CD14-positive monocyte (primary cell): Measurements from ENCODE around the gene WWTR1. TPM values are rescaled to one million over a fixed set of nuclear protein-coding genes. Genes with fewer than 3 reads are reported as not detected.
A peak's percentile ranks its signal among the peaks of the same experiment; 100 is the strongest.

Source experiments
- DNase-seq, 3 donors: peaks; one replicate each; pipeline ENCODE4 v3.0.0-alpha.2; 2011 to 2022
- H2AFZ ChIP-seq: 2 replicates; pipeline ENCODE4 v1.6.0; 2012; ENCODE audit warnings: mild to moderate bottlenecking, low read depth, low read length, inconsistent platforms; ENCODE audit not compliant: insufficient read depth, poor library complexity, severe bottlenecking
- H3K27ac ChIP-seq, 2 donors: 1 replicate in 1 of 2; 2 replicates in 1 of 2; pipeline ENCODE4 v1.5.1; 2012 to 2013; ENCODE audit warnings: low read length in 2 of 2, control low read depth in 1 of 2, inconsistent platforms in 1 of 2, low read depth in 1 of 2, mild to moderate bottlenecking in 1 of 2
- H3K27me3 ChIP-seq, 2 donors: one replicate each; pipeline versions ENCODE4 v1.6.0 to v1.6.1; 2011 to 2013; ENCODE audit warnings: low read length in 2 of 2; ENCODE audit not compliant: control insufficient read depth in 2 of 2, insufficient read depth in 2 of 2
- H3K36me3 ChIP-seq, 2 donors: replicated peaks in 1 of 2; 1 replicate in 1 of 2; 2 replicates in 1 of 2; pipeline versions ENCODE4 v1.5.1 to v1.6.1; 2012 to 2013; ENCODE audit warnings: low read length in 2 of 2, control low read depth in 1 of 2, inconsistent platforms in 1 of 2, mild to moderate bottlenecking in 1 of 2; ENCODE audit not compliant: insufficient read depth in 2 of 2, control insufficient read depth in 1 of 2
- H3K4me1 ChIP-seq, 2 donors: 1 replicate in 1 of 2; 2 replicates in 1 of 2; pipeline versions ENCODE4 v1.5.1 to v1.6.1; 2012 to 2013; ENCODE audit warnings: low read length in 2 of 2, control low read depth in 1 of 2, inconsistent platforms in 1 of 2, mild to moderate bottlenecking in 1 of 2, moderate library complexity in 1 of 2; ENCODE audit not compliant: insufficient read depth in 2 of 2, control insufficient read depth in 1 of 2
- H3K4me2 ChIP-seq: replicated peaks from 2 replicates; pipeline ENCODE3; 2012; ENCODE audit warnings: low read length, moderate library complexity, mild to moderate bottlenecking; ENCODE audit not compliant: poor library complexity, severe bottlenecking; ENCODE audit errors: extremely low read depth
- H3K4me3 ChIP-seq, 3 experiments: fragments of 200-600 bp in 1 of 3; sonication (generic) in 1 of 3; replicated peaks in 1 of 3; 1 replicate in 2 of 3; 2 replicates in 1 of 3; pipeline ENCODE4 v1.5.1; 2011 to 2013; ENCODE audit warnings: low read length in 3 of 3, mild to moderate bottlenecking in 3 of 3, control low read depth in 2 of 3, low read depth in 2 of 3, inconsistent platforms in 1 of 3, moderate library complexity in 1 of 3
- H3K79me2 ChIP-seq: 2 replicates; pipeline ENCODE4 v1.6.0; 2012; ENCODE audit warnings: mild to moderate bottlenecking, control low read depth, inconsistent platforms, low read length, moderate library complexity; ENCODE audit not compliant: insufficient read depth
- H3K9ac ChIP-seq: 2 replicates; pipeline ENCODE4 v1.6.0; 2017; ENCODE audit warnings: low read length, mild to moderate bottlenecking; ENCODE audit not compliant: insufficient read depth, poor library complexity, severe bottlenecking
- H3K9me3 ChIP-seq, 2 donors: replicated peaks in 1 of 2; 1 replicate in 1 of 2; 2 replicates in 1 of 2; pipeline versions ENCODE4 v1.5.1 to v1.6.1; 2012 to 2013; ENCODE audit warnings: low read length in 2 of 2, control low read depth in 1 of 2; ENCODE audit not compliant: control insufficient read depth in 1 of 2, insufficient read depth in 1 of 2
- H4K20me1 ChIP-seq: 2 replicates; pipeline ENCODE4 v1.6.0; 2012; ENCODE audit warnings: mild to moderate bottlenecking, low read length, control low read depth, moderate library complexity; ENCODE audit not compliant: insufficient read depth
- H3K27ac Mint-ChIP-seq, 7 donors: one replicate each; pipeline ENCODE4 v1.8.0; 2020; ENCODE audit warnings: mild to moderate bottlenecking in 7 of 7, mixed read lengths in 7 of 7, moderate library complexity in 6 of 7, inconsistent platforms in 2 of 7
- H3K27me3 Mint-ChIP-seq, 3 donors: one replicate each; pipeline ENCODE4 v1.8.0; 2021 to 2022; ENCODE audit warnings: low read depth in 3 of 3, mild to moderate bottlenecking in 3 of 3, mixed read lengths in 3 of 3, moderate library complexity in 3 of 3, inconsistent platforms in 1 of 3
- H3K36me3 Mint-ChIP-seq, 2 donors: one replicate each; pipeline ENCODE4 v1.8.0; 2020; ENCODE audit warnings: mixed read lengths in 2 of 2, inconsistent platforms in 1 of 2, mild to moderate bottlenecking in 1 of 2
- H3K4me1 Mint-ChIP-seq: one replicate; pipeline ENCODE4 v1.8.0; 2020; ENCODE audit warnings: mild to moderate bottlenecking, mixed read lengths
- H3K4me3 Mint-ChIP-seq, 2 donors: one replicate each; pipeline ENCODE4 v1.8.0; 2020; ENCODE audit warnings: mild to moderate bottlenecking in 2 of 2, mixed read lengths in 2 of 2, moderate library complexity in 1 of 2
- H3K9me3 Mint-ChIP-seq, 7 donors: one replicate each; pipeline ENCODE4 v1.8.0; 2020 to 2022; ENCODE audit warnings: mixed read lengths in 7 of 7, mild to moderate bottlenecking in 6 of 7, moderate library complexity in 6 of 7, inconsistent platforms in 2 of 7
- CTCF ChIP-seq: fragments of 200-600 bp; IDR thresholded peaks from one replicate; pipeline ENCODE4 v1.8.0; 2022; ENCODE audit warnings: antibody characterized with exemption, mild to moderate bottlenecking
- WGBS: methylation state at CpG from one replicate; pipeline ENCODE4 v1.1.5; 2013; ENCODE audit warnings: missing lambda C conversion rate; ENCODE audit not compliant: insufficient coverage; 5-methylcytosine and 5-hydroxymethylcytosine counted together
- intact Hi-C, 2 donors: fragments of 100-400 bp; cut with micrococcal nuclease; formaldehyde crosslinking; loops; one replicate each; pipeline versions ENCODE4 v1.15.0 to v1.15.1; 2023
- polyA plus RNA-seq, 3 donors: library from polyadenylated mRNA; depleted of rRNA in 1 of 3; unstranded in 2 of 3; stranded (reverse) in 1 of 3; fragments of 300-500 nt in 2 of 3; fragments of >200 nt in 1 of 3; fragmentation: Illumina TruSeq in 2 of 3; gene quantifications; 1 replicate in 2 of 3; 2 replicates in 1 of 3; pipeline ENCODE4 v1.2.3, GENCODE V29; 2012 to 2021

The WWTR1 gene
- polyA plus RNA-seq, 3 donors, result not detected

DNA sequence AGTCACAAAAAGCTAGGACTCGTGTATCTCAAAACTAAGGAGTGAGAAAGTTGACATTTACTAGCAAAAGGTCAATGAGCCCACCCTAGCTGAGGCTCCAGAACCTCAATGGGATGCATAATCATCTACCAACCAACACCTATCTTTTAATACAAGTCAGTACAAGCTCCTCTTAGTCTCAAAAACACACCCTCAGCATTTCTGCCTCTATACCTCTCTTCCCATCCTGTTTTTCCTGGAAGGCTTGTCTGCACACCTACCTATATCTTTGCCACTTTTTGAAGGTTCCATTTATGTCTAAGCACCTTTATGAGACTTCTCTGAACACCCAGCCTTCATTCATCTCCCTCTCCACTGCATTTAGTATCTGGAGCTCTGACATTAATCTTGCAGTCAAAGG lies 10.0 kb downstream of the WWTR1 start:
- intact Hi-C loops, result no loop called here
- H3K36me3 Mint-ChIP-seq, result no peaks in the 10 kb centered on the region
- no peak overlapping the region for H3K27ac Mint-ChIP-seq
- Histone ChIP-seq H3K27me3 (peaks cover 65 to 75% of the 10 kb centered on the region in 2 donors), H2AFZ (no peak overlapping the region), H3K9ac (no peak overlapping the region), H3K36me3 (no peaks in the 10 kb centered on the region), H4K20me1 (no peaks in the 10 kb centered on the region), H3K27ac (no peak overlapping the region), H3K4me1 (no peaks in the 10 kb centered on the region), H3K4me3 (no peak overlapping the region), H3K4me2 (no peak overlapping the region), H3K79me2 (no peaks in the 10 kb centered on the region), H3K9me3 (no peaks in the 10 kb centered on the region)
- WGBS, result no CpG with 5 or more reads among the region's 1 CpG
- DNase-seq, result no peak
- H3K27me3 Mint-ChIP-seq, result peaks cover 69 to 89% (median 80%) of the 10 kb centered on the region in 3 donors
- H3K4me1 Mint-ChIP-seq, result no peaks in the 10 kb centered on the region
- no peak for TF ChIP-seq CTCF
- H3K9me3 Mint-ChIP-seq, result peaks cover 0 to 3% (median 0%) of the 10 kb centered on the region in 7 donors
- peak overlapping the region in 1 of 2 donors; percentile 6 for H3K4me3 Mint-ChIP-seq

- H3K27me3 ChIP-seq, result peaks cover 59 to 78% of the 10 kb centered on the region in 2 donors
- no peak overlapping the region for H3K4me3 ChIP-seq
- intact Hi-C loops, result no loop called here
- H3K27me3 Mint-ChIP-seq, result peaks cover 73 to 90% (median 84%) of the 10 kb centered on the region in 3 donors
- no peak overlapping the region for H3K9ac ChIP-seq
- H3K36me3 Mint-ChIP-seq, result no peaks in the 10 kb centered on the region
- no peaks in the 10 kb centered on the region for H3K9me3 ChIP-seq
- H3K79me2 ChIP-seq, result no peaks in the 10 kb centered on the region
- H3K36me3 ChIP-seq, result no peaks in the 10 kb centered on the region
- H3K4me3 Mint-ChIP-seq, result peak overlapping the region in 1 of 2 donors; percentile 1
- no peaks in the 10 kb centered on the region for H4K20me1 ChIP-seq
- no peak overlapping the region for H2AFZ ChIP-seq
- H3K4me1 ChIP-seq, result no peaks in the 10 kb centered on the region
- H3K27ac ChIP-seq, result no peak overlapping the region
- no peak overlapping the region for H3K4me2 ChIP-seq
- no peak overlapping the region for H3K27ac Mint-ChIP-seq
- no peaks in the 10 kb centered on the region for H3K4me1 Mint-ChIP-seq
- H3K9me3 Mint-ChIP-seq, result peaks cover 0 to 3% (median 0%) of the 10 kb centered on the region in 7 donors
- DNase-seq, result no peak
- 67% methylated on average over 2 of the region's 4 CpGs for WGBS
- TF ChIP-seq CTCF, result no peak
These were observed 10.5 kb downstream of the WWTR1 start for GRCh38 chr3:149647285-149647684.
